Measurements from ENCODE around the gene DGKD. TPM values are rescaled to one million over a fixed set of nuclear protein-coding genes. Genes with fewer than 3 reads are reported as not detected.

Gene DGKD
- total and polyA plus RNA-seq, 10 of the 15 experiments (the other 5 are each of a cell fraction or from before 2014, with no cell fraction given), result 2.7 to 81.9 (median 27.0) TPM

- Histone ChIP-seq H3K36me3 (ENCODE audit: control insufficient read depth in 2 of 2, insufficient read depth in 2 of 2, low read length in 1 of 2) (peaks cover 23 to 33% of the 10 kb centered on the region in 2 experiments), H3K4me1 (ENCODE audit: control insufficient read depth, insufficient read depth, low read length) (peaks cover 5% of the 10 kb centered on the region), H3K79me2 (ENCODE audit: control insufficient read depth, insufficient read depth, low read length) (no peaks in the 10 kb centered on the region; the same call in 1 of the 2 replicates), H3K27me3 (replicated peaks in 1 of 2; ENCODE audit: control insufficient read depth in 2 of 2, insufficient read depth in 2 of 2, low read length in 1 of 2) (no peaks in the 10 kb centered on the region), H3K4me3 (no peak overlapping the region), H3K4me2 (ENCODE audit: control insufficient read depth, insufficient read depth) (no peak overlapping the region), H3K9ac (ENCODE audit: control insufficient read depth, insufficient read depth, low read length) (no peak overlapping the region), H3K27ac (ENCODE audit: control insufficient read depth, insufficient read depth) (no peak overlapping the region), H4K20me1 (ENCODE audit: control insufficient read depth, insufficient read depth) (no peaks in the 10 kb centered on the region; the same call in 1 of the 2 replicates), H2AFZ (ENCODE audit: control insufficient read depth, low read depth, low read length) (no peak overlapping the region), H3K9me3 (replicated peaks; ENCODE audit: control insufficient read depth, insufficient read depth, low read length) (no peaks in the 10 kb centered on the region)
- SMC1A ChIA-PET (ENCODE audit: uncharacterized antibody, unreplicated experiment), result interaction anchor here (0.7 to 4.1 kb wide), 3 partner anchors 10 to 15 kb away, joined by 3 to 14 read pairs (median 6); no protein-coding TSS in a partner anchor
- intact Hi-C loops (cut with micrococcal nuclease; ENCODE audit: unreplicated experiment), result no loop called here
- POLR2A ChIA-PET, result no interaction called here
- TF ChIP-seq, protein P1, sequence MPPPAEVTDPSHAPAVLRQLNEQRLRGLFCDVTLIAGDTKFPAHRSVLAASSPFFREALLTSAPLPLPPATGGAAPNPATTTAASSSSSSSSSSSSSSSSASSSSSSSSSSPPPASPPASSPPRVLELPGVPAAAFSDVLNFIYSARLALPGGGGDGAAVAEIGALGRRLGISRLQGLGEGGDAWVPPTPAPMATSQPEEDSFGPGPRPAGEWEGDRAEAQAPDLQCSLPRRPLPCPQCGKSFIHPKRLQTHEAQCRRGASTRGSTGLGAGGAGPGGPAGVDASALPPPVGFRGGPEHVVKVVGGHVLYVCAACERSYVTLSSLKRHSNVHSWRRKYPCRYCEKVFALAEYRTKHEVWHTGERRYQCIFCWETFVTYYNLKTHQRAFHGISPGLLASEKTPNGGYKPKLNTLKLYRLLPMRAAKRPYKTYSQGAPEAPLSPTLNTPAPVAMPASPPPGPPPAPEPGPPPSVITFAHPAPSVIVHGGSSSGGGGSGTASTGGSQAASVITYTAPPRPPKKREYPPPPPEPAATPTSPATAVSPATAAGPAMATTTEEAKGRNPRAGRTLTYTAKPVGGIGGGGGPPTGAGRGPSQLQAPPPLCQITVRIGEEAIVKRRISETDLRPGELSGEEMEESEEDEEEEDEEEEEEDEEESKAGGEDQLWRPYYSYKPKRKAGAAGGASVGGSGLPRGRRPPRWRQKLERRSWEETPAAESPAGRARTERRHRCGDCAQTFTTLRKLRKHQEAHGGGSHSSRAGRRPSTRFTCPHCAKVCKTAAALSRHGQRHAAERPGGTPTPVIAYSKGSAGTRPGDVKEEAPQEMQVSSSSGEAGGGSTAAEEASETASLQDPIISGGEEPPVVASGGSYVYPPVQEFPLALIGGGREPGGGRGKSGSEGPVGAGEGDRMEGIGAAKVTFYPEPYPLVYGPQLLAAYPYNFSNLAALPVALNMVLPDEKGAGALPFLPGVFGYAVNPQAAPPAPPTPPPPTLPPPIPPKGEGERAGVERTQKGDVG (CRISPR knock-in tag; IDR thresholded peaks at IDR 0.05), result no peak
- TF ChIP-seq SRF (IDR thresholded peaks at IDR 0.05; ENCODE audit: low read depth in 2 of 2, low read length in 2 of 2) (no peak), HDGF (IDR thresholded peaks at IDR 0.05) (no peak), BHLHE40 (IDR thresholded peaks at IDR 0.05; ENCODE audit: borderline replicate concordance in 1 of 2, low read depth in 2 of 2, low read length in 1 of 2) (no peak)
- TF ChIP-seq, protein P2, sequence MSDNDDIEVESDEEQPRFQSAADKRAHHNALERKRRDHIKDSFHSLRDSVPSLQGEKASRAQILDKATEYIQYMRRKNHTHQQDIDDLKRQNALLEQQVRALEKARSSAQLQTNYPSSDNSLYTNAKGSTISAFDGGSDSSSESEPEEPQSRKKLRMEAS (IDR thresholded peaks at IDR 0.05; ENCODE audit: low read depth, low read length), result no peak
- no peak for ATAC-seq
- no peak for DNase-seq (ENCODE audit: low read depth, low spot score)
- RAD21 ChIA-PET (ENCODE audit: unreplicated experiment), result no interaction called here
- CTCF ChIA-PET, result interaction anchor here (0.7 to 1.7 kb wide), 3 partner anchors 9 to 52 kb away, joined by 3 to 10 read pairs (median 7); no protein-coding TSS in a partner anchor
- in situ Hi-C loops (cut with MboI), result no loop called here
- WGBS (ENCODE audit: insufficient coverage, insufficient replicate concordance, low lambda C conversion rate, missing lambda C conversion rate), result 100% methylated on average over 1 of the region's 1 CpG
- FAIRE-seq, result no peak
- BruUV-seq (replicated peaks), result no TSS peak
Measured at GRCh38 chr2:233433794-233434193, 79.5 kb downstream of the DGKD start.
